ENCODE measurements around the gene SENP1.

The SENP1 gene

GRCh38 chr12:48078901-48079300 lies 27.0 kb downstream of the SENP1 start:
- Histone ChIP-seq H3F3A (ENCODE audit: insufficient read depth) (no peaks in the 10 kb centered on the region), H2AFZ (ENCODE audit: low read depth, low read length, severe bottlenecking) (no peak overlapping the region), H3K9me2 (replicated peaks; ENCODE audit: insufficient read depth, low read length) (no peaks in the 10 kb centered on the region), H3K9me3 (ENCODE audit: insufficient read depth, low read length) (no peaks in the 10 kb centered on the region), H3K79me2 (ENCODE audit: insufficient read depth, low read length) (no peaks in the 10 kb centered on the region), H4K20me1 (ENCODE audit: low read depth, low read length) (0 out of 2 replicates have a peak, but pooled peaks cover 3% of the 10 kb centered on the region), H3K4me2 (ENCODE audit: low read depth, low read length, poor library complexity, severe bottlenecking) (no peak overlapping the region), H3K27me3 (ENCODE audit: low read length) (no peaks in the 10 kb centered on the region), H3K27ac (ENCODE audit: low read depth, low read length) (no peak overlapping the region), H3K9ac (ENCODE audit: low read length) (no peak overlapping the region), H3K4me3 (ENCODE audit: insufficient read depth, low read length, poor library complexity, severe bottlenecking) (no peak overlapping the region), H3K36me3 (ENCODE audit: low read length) (peaks cover 49% of the 10 kb centered on the region)
- no peak for TF ChIP-seq EZH2phosphoT487 (conservative IDR thresholded peaks at IDR 0.05; ENCODE audit: low read length)
- no peak for TF ChIP-seq CTCF (IDR thresholded peaks at IDR 0.05; ENCODE audit: insufficient read depth, low read length, poor library complexity, severe bottlenecking)

- no peaks in the 10 kb centered on the region for H3K9me3 ChIP-seq (ENCODE audit: insufficient read depth, low read length)
- H3K9ac ChIP-seq (ENCODE audit: low read length) = no peak overlapping the region
- peaks cover 47% of the 10 kb centered on the region for H3K36me3 ChIP-seq (ENCODE audit: low read length)
- no peak overlapping the region for H2AFZ ChIP-seq (ENCODE audit: low read depth, low read length, severe bottlenecking)
- H3K4me2 ChIP-seq (ENCODE audit: low read depth, low read length, poor library complexity, severe bottlenecking) = no peak overlapping the region
- H3F3A ChIP-seq (ENCODE audit: insufficient read depth) = no peaks in the 10 kb centered on the region
- H4K20me1 ChIP-seq (ENCODE audit: low read depth, low read length) = no peaks in the 10 kb centered on the region
- TF ChIP-seq EZH2phosphoT487 (conservative IDR thresholded peaks at IDR 0.05; ENCODE audit: low read length) = no peak
- no peak for TF ChIP-seq CTCF (IDR thresholded peaks at IDR 0.05; ENCODE audit: insufficient read depth, low read length, poor library complexity, severe bottlenecking)
- no peak overlapping the region for H3K4me3 ChIP-seq (ENCODE audit: insufficient read depth, low read length, poor library complexity, severe bottlenecking)
- H3K27ac ChIP-seq (ENCODE audit: low read depth, low read length) = no peak overlapping the region
- H3K79me2 ChIP-seq (ENCODE audit: insufficient read depth, low read length) = no peaks in the 10 kb centered on the region
- no peaks in the 10 kb centered on the region for H3K9me2 ChIP-seq (replicated peaks; ENCODE audit: insufficient read depth, low read length)
- no peaks in the 10 kb centered on the region for H3K27me3 ChIP-seq (ENCODE audit: low read length)
Measured at GRCh38 chr12:48077111-48077510, 28.8 kb downstream of the SENP1 start.

- Histone ChIP-seq H3K9me3 (ENCODE audit: insufficient read depth, low read length) (no peaks in the 10 kb centered on the region), H3K9ac (ENCODE audit: low read length) (no peak overlapping the region), H3K79me2 (ENCODE audit: insufficient read depth, low read length) (no peaks in the 10 kb centered on the region), H3K4me3 (ENCODE audit: insufficient read depth, low read length, poor library complexity, severe bottlenecking) (no peak overlapping the region), H3F3A (ENCODE audit: insufficient read depth) (no peaks in the 10 kb centered on the region), H3K27ac (ENCODE audit: low read depth, low read length) (no peak overlapping the region), H2AFZ (ENCODE audit: low read depth, low read length, severe bottlenecking) (no peak overlapping the region), H4K20me1 (ENCODE audit: low read depth, low read length) (no peaks in the 10 kb centered on the region), H3K9me2 (replicated peaks; ENCODE audit: insufficient read depth, low read length) (no peaks in the 10 kb centered on the region), H3K27me3 (ENCODE audit: low read length) (no peaks in the 10 kb centered on the region), H3K36me3 (ENCODE audit: low read length) (peaks cover 49% of the 10 kb centered on the region), H3K4me2 (ENCODE audit: low read depth, low read length, poor library complexity, severe bottlenecking) (no peak overlapping the region)
- no peak for TF ChIP-seq CTCF (IDR thresholded peaks at IDR 0.05; ENCODE audit: insufficient read depth, low read length, poor library complexity, severe bottlenecking)
Measured at GRCh38 chr12:48075832-48076231, 30.0 kb downstream of the SENP1 start.

GRCh38 chr12:48074266-48074665 lies 31.6 kb downstream of the SENP1 start:
- Histone ChIP-seq H3F3A (ENCODE audit: insufficient read depth) (no peaks in the 10 kb centered on the region), H4K20me1 (ENCODE audit: low read depth, low read length) (no peaks in the 10 kb centered on the region), H3K9me3 (ENCODE audit: insufficient read depth, low read length) (no peaks in the 10 kb centered on the region), H3K4me2 (ENCODE audit: low read depth, low read length, poor library complexity, severe bottlenecking) (no peak overlapping the region), H3K27me3 (ENCODE audit: low read length) (no peaks in the 10 kb centered on the region), H3K4me3 (ENCODE audit: insufficient read depth, low read length, poor library complexity, severe bottlenecking) (no peak overlapping the region), H3K27ac (ENCODE audit: low read depth, low read length) (no peak overlapping the region), H3K9ac (ENCODE audit: low read length) (no peak overlapping the region), H3K36me3 (ENCODE audit: low read length) (peaks cover 46% of the 10 kb centered on the region), H2AFZ (ENCODE audit: low read depth, low read length, severe bottlenecking) (no peak overlapping the region), H3K79me2 (ENCODE audit: insufficient read depth, low read length) (no peaks in the 10 kb centered on the region), H3K9me2 (replicated peaks; ENCODE audit: insufficient read depth, low read length) (no peaks in the 10 kb centered on the region)
- TF ChIP-seq CTCF (IDR thresholded peaks at IDR 0.05; ENCODE audit: insufficient read depth, low read length, poor library complexity, severe bottlenecking) (no peak), EZH2phosphoT487 (conservative IDR thresholded peaks at IDR 0.05; ENCODE audit: low read length) (no peak)

Data from SU-DHL-6 (cell line).